OCI-LY1 (cell line): ENCODE measurements around the gene MRPS17.

Source experiments
- H2AFZ ChIP-seq: fragments of 200-600 bp; sonication (generic), shearing (Covaris generic); 2 replicates; pipeline ENCODE4 v1.6.0; 2014; ENCODE audit warnings: antibody characterized with exemption, mild to moderate bottlenecking, low read length
- H3F3A ChIP-seq: fragments of 200-600 bp; sonication (generic), shearing (Covaris generic); 2 replicates; pipeline ENCODE4 v1.6.0; 2014; ENCODE audit warnings: mild to moderate bottlenecking, antibody characterized with exemption, low read length, moderate library complexity; ENCODE audit not compliant: insufficient read depth
- H3K27ac ChIP-seq: fragments of 200-600 bp; sonication (generic); 2 replicates; pipeline ENCODE4 v1.5.1; 2014; ENCODE audit warnings: low read length, mixed run types, mild to moderate bottlenecking, low read depth; ENCODE audit not compliant: poor library complexity, severe bottlenecking
- H3K27me3 ChIP-seq: fragments of 200-600 bp; sonication (generic); 2 replicates; pipeline ENCODE4 v1.6.0; 2014; ENCODE audit warnings: antibody characterized with exemption, mild to moderate bottlenecking, low read length, moderate library complexity; ENCODE audit not compliant: insufficient read depth
- H3K36me3 ChIP-seq: fragments of 200-600 bp; sonication (generic); 2 replicates; pipeline ENCODE4 v1.6.1; 2014; ENCODE audit warnings: mild to moderate bottlenecking, antibody characterized with exemption, low read length, moderate library complexity, mixed read lengths; ENCODE audit not compliant: insufficient read depth
- H3K4me1 ChIP-seq: fragments of 200-600 bp; sonication (generic); 2 replicates; pipeline ENCODE4 v1.5.1; 2014; ENCODE audit warnings: mild to moderate bottlenecking, low read length, moderate library complexity; ENCODE audit not compliant: insufficient read depth, severe bottlenecking
- H3K4me2 ChIP-seq: fragments of 200-600 bp; sonication (generic), shearing (Covaris generic); 2 replicates; pipeline ENCODE4 v1.6.1; 2014; ENCODE audit warnings: low read length
- H3K4me3 ChIP-seq: fragments of 200-600 bp; sonication (generic); 2 replicates; pipeline ENCODE4 v1.5.1; 2014; ENCODE audit warnings: low read length, low read depth, mild to moderate bottlenecking, mixed read lengths; ENCODE audit not compliant: poor library complexity, severe bottlenecking
- H3K79me2 ChIP-seq: fragments of 200-600 bp; shearing (Covaris generic); 2 replicates; pipeline ENCODE4 v1.6.1; 2016; ENCODE audit warnings: mixed run types, low read length, mixed read lengths; ENCODE audit not compliant: insufficient read depth
- H3K9ac ChIP-seq: fragments of 200-600 bp; sonication (generic), shearing (Covaris generic); 2 replicates; pipeline ENCODE4 v1.6.1; 2014; ENCODE audit warnings: mild to moderate bottlenecking, low read length, mixed read lengths
- H3K9me2 ChIP-seq: fragments of 200-600 bp; sonication (generic), shearing (Covaris generic); 2 replicates; pipeline ENCODE4 v1.6.1; 2014; ENCODE audit warnings: low read depth, mild to moderate bottlenecking, low read length, mixed read lengths
- H3K9me3 ChIP-seq: fragments of 200-600 bp; shearing (Covaris generic); 2 replicates; pipeline ENCODE4 v1.6.1; 2014; ENCODE audit warnings: low read length, mixed read lengths
- H4K20me1 ChIP-seq: fragments of 200-600 bp; sonication (generic), shearing (Covaris generic); 2 replicates; pipeline ENCODE4 v1.6.0; 2016; ENCODE audit warnings: mild to moderate bottlenecking, low read length; ENCODE audit not compliant: insufficient read depth
- CTCF ChIP-seq: fragments of 200-600 bp; sonication (generic), shearing (Covaris generic); IDR thresholded peaks from 2 replicates; pipeline ENCODE4 v1.5.1; 2017; ENCODE audit warnings: mild to moderate bottlenecking, antibody characterized with exemption, low read length, moderate library complexity, mixed read lengths
- EZH2 ChIP-seq: fragments of 200-600 bp; sonication (generic), shearing (Covaris generic); IDR thresholded peaks from 2 replicates; pipeline ENCODE4 v1.8.0; 2017; ENCODE audit warnings: borderline replicate concordance, mixed run types, mild to moderate bottlenecking, antibody characterized with exemption, low read length, moderate library complexity, mixed read lengths

MRPS17 gene

GRCh38 chr7:55970561-55970960, 18.9 kb downstream of the MRPS17 start:
- H3K27ac ChIP-seq = no peak overlapping the region
- no peak overlapping the region for H3K9ac ChIP-seq
- TF ChIP-seq CTCF (no peak), EZH2 (no peak)

GRCh38 chr7:55970978-55971377, 19.3 kb downstream of the MRPS17 start:
- peaks cover 5% of the 10 kb centered on the region; the same call in 1 of the 2 replicates for H3K79me2 ChIP-seq
- H3K9me3 ChIP-seq = no peaks in the 10 kb centered on the region
- H3K4me2 ChIP-seq = no peak overlapping the region
- no peaks in the 10 kb centered on the region for H3F3A ChIP-seq
- H2AFZ ChIP-seq = no peak overlapping the region
- no peaks in the 10 kb centered on the region for H4K20me1 ChIP-seq
- no peak overlapping the region for H3K9ac ChIP-seq
- H3K27me3 ChIP-seq = no peaks in the 10 kb centered on the region
- TF ChIP-seq CTCF (no peak), EZH2 (no peak)
- H3K4me1 ChIP-seq = no peaks in the 10 kb centered on the region
- H3K9me2 ChIP-seq = no peaks in the 10 kb centered on the region
- H3K27ac ChIP-seq = no peak overlapping the region
- no peak overlapping the region for H3K4me3 ChIP-seq
- H3K36me3 ChIP-seq = no peaks in the 10 kb centered on the region

More at GRCh38 chr7:55970561-55970960, 18.9 kb downstream of the MRPS17 start:
- Histone ChIP-seq H3F3A (no peaks in the 10 kb centered on the region), H3K27me3 (no peaks in the 10 kb centered on the region), H3K9me3 (no peaks in the 10 kb centered on the region), H3K36me3 (no peaks in the 10 kb centered on the region), H3K4me1 (no peaks in the 10 kb centered on the region), H3K4me3 (no peak overlapping the region), H4K20me1 (no peaks in the 10 kb centered on the region), H2AFZ (no peak overlapping the region), H3K9me2 (no peaks in the 10 kb centered on the region), H3K79me2 (peaks cover 5% of the 10 kb centered on the region; the same call in 1 of the 2 replicates), H3K4me2 (no peak overlapping the region)

- TF ChIP-seq EZH2 = no peak
- TF ChIP-seq CTCF = no peak
- Histone ChIP-seq H3K9me2 (no peaks in the 10 kb centered on the region), H3K4me1 (no peaks in the 10 kb centered on the region), H3K27me3 (no peaks in the 10 kb centered on the region), H3K4me2 (no peak overlapping the region), H3K36me3 (peaks cover 13% of the 10 kb centered on the region; the same call in 1 of the 2 replicates), H3K4me3 (no peak overlapping the region), H3K79me2 (peaks cover 5% of the 10 kb centered on the region; the same call in 1 of the 2 replicates), H3F3A (no peaks in the 10 kb centered on the region), H3K9me3 (no peaks in the 10 kb centered on the region), H3K27ac (no peak overlapping the region), H4K20me1 (no peaks in the 10 kb centered on the region), H3K9ac (no peak overlapping the region), H2AFZ (no peak overlapping the region)
These were observed 22.1 kb downstream of the MRPS17 start for GRCh38 chr7:55973747-55974250.
